Colon (tissue), 2 donors: ENCODE results near the gene DAB2.
"Not testable (repeated sequence)": the region's sequence is repeated elsewhere in the genome, so short reads cannot be mapped to it uniquely, and the experiment has no call there.

Experiments
- FAIRE-seq: peaks from 2 replicates; lab custom pipeline; 2012; peaks lifted over from hg19 to GRCh38; lab: Jason Lieb, UNC
- donor health status: control.
- donor health status: control.

The DAB2 gene

GRCh38 chr5:39420482-39421145, 4.2 kb downstream of the DAB2 start:
- FAIRE-seq = no peak

DNA sequence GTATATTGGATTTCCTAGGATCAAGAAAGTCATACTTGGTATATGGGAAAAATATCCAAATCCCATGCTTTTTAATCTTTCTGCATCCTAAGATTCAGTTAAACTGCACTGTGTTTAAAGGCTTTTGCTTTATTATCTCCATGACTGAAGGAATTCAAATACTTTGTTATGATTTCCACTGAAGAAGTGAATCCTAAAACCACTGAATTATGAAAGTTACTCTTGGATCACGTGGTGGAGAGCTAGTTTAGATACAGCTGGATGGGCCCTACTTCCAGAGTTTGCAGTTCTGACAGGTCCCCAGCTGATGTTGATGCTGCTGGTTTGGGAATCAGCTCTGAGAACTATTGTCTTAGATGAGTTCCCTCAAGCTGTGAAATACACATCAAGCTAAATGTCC, 5.0 kb downstream of the DAB2 start:
- no peak for FAIRE-seq

DNA sequence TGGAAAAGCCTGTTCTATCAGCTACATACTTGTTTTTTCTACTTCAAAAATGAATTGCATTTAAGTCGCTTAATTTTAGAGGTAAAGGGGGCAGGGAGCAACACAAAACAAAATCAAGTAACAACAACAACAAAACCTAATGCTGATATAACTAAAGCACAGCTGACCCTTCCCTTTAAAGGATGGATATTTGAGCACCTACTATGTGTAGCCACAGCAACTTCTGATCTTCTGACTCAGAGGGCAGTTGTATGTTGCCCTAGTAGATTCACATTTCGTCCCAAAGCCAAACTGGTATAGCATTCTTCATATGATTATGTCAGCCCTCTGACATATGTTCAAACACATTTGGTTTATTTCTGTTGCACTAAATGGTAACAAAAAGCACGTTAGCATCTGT, 6.8 kb downstream of the DAB2 start:
- FAIRE-seq = no peak

GRCh38 chr5:39415201-39415600, 9.6 kb downstream of the DAB2 start:
- FAIRE-seq = no peak

- no peak for FAIRE-seq
These were observed 10.4 kb downstream of the DAB2 start for GRCh38 chr5:39414426-39414825.

DNA sequence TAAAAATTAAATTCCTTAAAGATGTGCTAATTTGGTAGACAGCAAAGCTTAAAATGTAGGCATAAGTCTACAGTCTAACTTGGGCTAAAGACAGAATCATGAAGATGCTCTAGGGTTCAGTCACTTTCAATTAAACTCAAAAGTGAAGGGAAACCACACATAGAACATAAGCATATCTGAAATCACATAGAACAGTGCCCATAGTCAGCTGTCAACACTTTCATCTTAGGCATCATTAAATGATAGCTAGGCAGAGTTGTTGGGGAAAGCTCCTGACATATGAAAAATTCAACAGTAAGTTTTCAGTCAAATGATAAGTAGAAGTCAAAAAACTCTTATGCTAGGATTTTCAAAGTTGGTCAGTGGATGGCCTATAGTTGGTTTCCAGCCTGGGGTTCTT, 11.0 kb downstream of the DAB2 start:
- FAIRE-seq = no peak

GRCh38 chr5:39412721-39413394, 11.9 kb downstream of the DAB2 start:
- no peak for FAIRE-seq

DNA sequence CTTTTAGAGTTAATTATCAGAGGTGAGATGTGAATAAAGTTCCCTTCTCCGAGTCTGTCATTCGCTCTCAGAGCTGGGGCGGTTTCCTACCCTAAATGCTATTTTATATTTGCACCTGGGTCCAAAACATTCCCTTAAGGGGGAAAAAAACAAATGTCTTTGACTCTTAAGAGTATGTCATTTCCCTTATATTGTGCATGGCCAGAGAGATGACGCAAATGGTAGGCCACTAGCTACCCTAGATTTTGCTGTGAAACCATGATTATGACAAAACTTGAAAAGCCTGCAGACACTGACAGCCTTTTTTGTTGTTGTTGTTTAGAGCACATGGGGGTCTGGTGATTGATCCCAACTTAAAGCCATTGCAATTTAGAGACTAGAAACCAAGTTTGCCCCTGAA, 12.8 kb downstream of the DAB2 start:
- FAIRE-seq = no peak

- FAIRE-seq = no peak
These were observed 13.7 kb downstream of the DAB2 start for GRCh38 chr5:39411061-39411460.

GRCh38 chr5:39409033-39409432, 15.7 kb downstream of the DAB2 start:
- no peak for FAIRE-seq

GRCh38 chr5:39405083-39405843, 19.5 kb downstream of the DAB2 start:
- no peak for FAIRE-seq

GRCh38 chr5:39403761-39404160, 21.0 kb downstream of the DAB2 start:
- not testable (repeated sequence) for FAIRE-seq

DNA sequence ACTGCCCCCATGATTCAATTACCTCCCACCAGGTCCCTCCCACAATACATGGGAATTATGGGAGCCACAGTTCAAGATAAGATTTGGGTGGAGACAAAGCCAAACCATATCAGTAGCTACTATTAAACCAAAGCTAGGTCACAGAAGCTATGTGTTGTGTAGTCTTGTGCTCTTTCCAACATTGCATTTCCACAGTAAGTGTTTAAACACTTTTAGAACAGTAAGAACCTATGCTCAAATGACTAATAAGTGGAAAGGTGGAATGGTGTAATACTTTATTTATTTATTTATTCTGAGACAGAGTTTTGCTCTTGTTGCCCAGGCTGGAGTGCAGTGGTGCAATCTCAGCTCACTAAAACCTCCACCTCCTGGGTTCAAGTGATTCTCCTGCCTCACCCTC, 22.6 kb downstream of the DAB2 start:
- not testable (repeated sequence) for FAIRE-seq

DNA sequence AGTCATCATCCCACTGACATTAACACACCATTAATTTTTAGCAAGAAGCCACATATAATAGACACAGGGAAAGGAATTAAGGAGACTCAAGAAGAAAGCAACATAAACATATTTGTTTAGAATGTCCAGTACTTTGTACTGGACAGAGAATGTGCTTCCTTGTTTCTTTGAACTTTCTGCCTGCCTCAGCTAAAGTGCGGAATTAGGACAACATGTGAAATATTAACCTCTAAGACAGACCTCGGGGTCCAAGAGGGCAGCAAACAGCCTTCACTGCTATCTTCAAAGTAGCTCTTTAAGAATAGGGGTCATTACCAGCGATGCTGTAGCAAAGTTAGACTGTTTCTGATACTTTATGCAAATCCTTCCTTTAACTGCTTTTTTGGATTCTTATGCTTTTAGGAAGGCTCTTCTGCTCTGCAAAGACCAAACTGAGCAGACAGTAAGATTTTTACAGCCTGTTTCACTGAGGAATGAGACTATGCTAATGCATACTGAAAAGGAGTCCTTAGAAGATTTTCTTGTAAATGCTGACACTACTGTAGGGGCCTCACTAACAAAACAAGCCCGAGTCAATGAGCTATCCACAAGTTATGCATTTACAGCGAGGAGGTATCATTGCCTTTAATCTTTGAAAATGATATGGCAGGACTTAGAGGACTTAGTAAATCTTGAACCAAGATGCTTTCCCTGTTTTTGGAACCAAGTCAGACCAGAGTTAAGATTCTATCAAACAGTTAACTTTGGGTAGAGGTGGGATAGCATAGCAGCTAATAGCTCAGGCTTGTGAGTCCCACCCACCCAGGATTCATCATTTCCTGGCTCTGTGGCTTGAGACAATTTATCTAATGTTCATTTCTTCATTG, 23.8 kb downstream of the DAB2 start:
- FAIRE-seq = no peak

DNA sequence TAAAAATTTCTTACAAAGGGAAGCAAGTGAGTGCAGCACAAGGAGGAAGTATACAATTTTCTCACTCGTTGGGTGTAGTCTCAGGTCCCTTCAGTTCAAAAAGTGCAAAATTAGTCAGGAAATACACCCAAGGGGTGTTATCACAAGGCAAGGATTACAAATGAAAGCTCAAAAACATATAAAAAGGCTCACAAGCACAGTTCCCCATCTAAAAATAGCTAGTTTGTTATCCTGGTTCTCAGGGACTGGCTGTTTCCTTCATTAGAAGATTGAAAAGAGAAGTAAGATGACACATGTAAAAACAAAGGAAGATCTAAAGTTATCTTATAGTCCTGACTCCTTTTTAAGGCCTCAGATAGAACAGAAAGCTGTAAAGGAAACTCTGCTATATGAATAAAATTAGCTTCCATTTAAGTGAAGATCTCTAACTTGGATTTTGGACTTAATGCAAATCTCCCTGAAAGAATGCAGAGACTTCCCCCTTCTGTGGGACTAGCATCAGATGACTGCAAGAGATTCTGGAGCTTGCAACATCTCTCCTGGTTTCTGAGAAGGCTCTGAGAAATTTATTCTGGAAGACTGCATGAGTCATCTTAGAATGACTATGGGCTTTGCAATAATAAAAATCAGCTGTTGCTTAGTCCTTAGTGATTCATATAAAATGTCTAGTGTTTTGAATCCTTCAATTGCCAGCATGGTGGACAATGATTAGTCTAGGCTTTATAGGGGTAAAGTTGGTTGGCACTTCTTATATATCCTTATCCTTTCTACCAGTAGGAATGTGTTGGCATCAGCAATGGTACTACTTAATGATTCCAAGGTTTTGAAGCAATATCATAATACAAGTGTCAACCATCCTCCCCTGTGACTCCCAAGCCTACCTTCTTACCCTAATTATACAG, 25.4 kb downstream of the DAB2 start:
- FAIRE-seq = no peak

GRCh38 chr5:39396843-39397242, 27.9 kb downstream of the DAB2 start:
- no peak for FAIRE-seq

- FAIRE-seq = no peak
These were observed 29.3 kb downstream of the DAB2 start for GRCh38 chr5:39395521-39395920.

GRCh38 chr5:39394946-39395345, 29.8 kb downstream of the DAB2 start:
- no peak for FAIRE-seq

- no peak for FAIRE-seq
These were observed 33.8 kb downstream of the DAB2 start for GRCh38 chr5:39390945-39391344.

- FAIRE-seq = no peak
These were observed 37.5 kb downstream of the DAB2 start for GRCh38 chr5:39387293-39387692.

DNA sequence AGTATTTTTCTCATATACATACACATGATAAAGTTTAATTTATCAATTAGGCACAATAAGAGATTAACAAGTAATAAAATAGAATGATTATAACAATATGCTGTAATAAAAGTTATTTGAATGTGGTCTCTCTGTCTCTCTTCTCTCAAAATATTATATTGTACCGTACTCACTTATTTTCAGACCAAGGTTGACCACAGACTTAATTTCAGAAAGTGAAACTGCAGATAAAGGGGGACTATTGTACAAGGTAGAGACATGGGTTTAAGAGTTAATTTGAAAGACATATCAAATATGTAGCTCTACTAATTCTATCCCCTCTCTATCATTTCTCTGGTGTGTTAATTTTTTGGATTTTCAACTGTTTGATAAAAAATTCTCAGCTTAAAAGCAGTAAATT, 40.5 kb downstream of the DAB2 start:
- no peak for FAIRE-seq
